ENCODE results near the gene HAPLN3. TPM values are rescaled to one million over a fixed set of nuclear protein-coding genes. Genes with fewer than 3 reads are reported as not detected.

Gene HAPLN3
- total and polyA plus RNA-seq, 4 donors: 3.9 to 15.5 (median 10.5) TPM

GRCh38 chr15:88900309-88900981, 5.1 kb upstream of the HAPLN3 start:
- Histone ChIP-seq H3K36me3 (ENCODE audit: control insufficient read depth in 4 of 4, insufficient read depth in 4 of 4, low read length in 4 of 4) (peaks cover 0 to 18% (median 15%) of the 10 kb centered on the region in 4 donors), H3K9me3 (ENCODE audit: control insufficient read depth in 4 of 4, insufficient read depth in 3 of 4, low read length in 3 of 4) (peaks cover 0 to 4% (median 0%) of the 10 kb centered on the region in 4 donors), H3K9ac (ENCODE audit: insufficient read depth in 1 of 2, low read length in 2 of 2) (no peak overlapping the region), H3K4me3 (no peak overlapping the region), H3K27me3 (ENCODE audit: control insufficient read depth in 3 of 3, insufficient read depth in 3 of 3, low read length in 2 of 3) (peaks cover 0 to 2% (median 0%) of the 10 kb centered on the region in 3 donors), H3K27ac (ENCODE audit: low read depth in 1 of 2, low read length in 1 of 2) (peak overlapping the region in 1 of 2 donors; percentile 72), H3K4me1 (ENCODE audit: control insufficient read depth in 5 of 5, insufficient read depth in 5 of 5, low read length in 5 of 5) (peaks cover 3 to 18% (median 14%) of the 10 kb centered on the region in 5 donors)
- no peak for ATAC-seq (ENCODE audit: insufficient read depth, low FRiP score)
- DNase-seq: no peak
- 92 to 96% methylated on average over 12 of the region's 12 CpGs for WGBS, 2 donors
- TF ChIP-seq CTCF (IDR thresholded peaks at IDR 0.05; ENCODE audit: control extremely low read depth, extremely low read depth): no peak

GRCh38 chr15:88899251-88899650, 3.9 kb upstream of the HAPLN3 start:
- no peak overlapping the region for H3K4me3 ChIP-seq
- whole genome bisulfite sequencing, 2 donors: 93 to 95% methylated on average over 9 of the region's 9 CpGs
- H3K9ac ChIP-seq (ENCODE audit: insufficient read depth in 1 of 2, low read length in 2 of 2): no peak overlapping the region
- ATAC-seq (ENCODE audit: insufficient read depth, low FRiP score): no peak
- DNase-seq: no peak
- peak overlapping the region in 1 of 2 donors; percentile 34 for H3K27ac ChIP-seq (ENCODE audit: low read depth in 1 of 2, low read length in 1 of 2)
- H3K27me3 ChIP-seq (ENCODE audit: control insufficient read depth in 3 of 3, insufficient read depth in 3 of 3, low read length in 2 of 3): peaks cover 0 to 8% (median 7%) of the 10 kb centered on the region in 3 donors
- TF ChIP-seq CTCF (IDR thresholded peaks at IDR 0.05; ENCODE audit: control extremely low read depth, extremely low read depth): no peak
- peaks cover 0 to 14% (median 13%) of the 10 kb centered on the region in 4 donors for H3K36me3 ChIP-seq (ENCODE audit: control insufficient read depth in 4 of 4, insufficient read depth in 4 of 4, low read length in 4 of 4)
- H3K9me3 ChIP-seq (ENCODE audit: control insufficient read depth in 4 of 4, insufficient read depth in 3 of 4, low read length in 3 of 4): peaks cover 0 to 4% (median 0%) of the 10 kb centered on the region in 4 donors
- peaks cover 3 to 22% (median 14%) of the 10 kb centered on the region in 5 donors for H3K4me1 ChIP-seq (ENCODE audit: control insufficient read depth in 5 of 5, insufficient read depth in 5 of 5, low read length in 5 of 5)

- Histone ChIP-seq H3K4me1 (ENCODE audit: control insufficient read depth in 5 of 5, insufficient read depth in 5 of 5, low read length in 5 of 5) (peaks cover 3 to 24% (median 14%) of the 10 kb centered on the region in 5 donors), H3K27ac (ENCODE audit: low read depth in 1 of 2, low read length in 1 of 2) (no peak overlapping the region), H3K36me3 (ENCODE audit: control insufficient read depth in 4 of 4, insufficient read depth in 4 of 4, low read length in 4 of 4) (peaks cover 0 to 14% (median 8%) of the 10 kb centered on the region in 4 donors), H3K9ac (ENCODE audit: insufficient read depth in 1 of 2, low read length in 2 of 2) (no peak overlapping the region), H3K27me3 (ENCODE audit: control insufficient read depth in 3 of 3, insufficient read depth in 3 of 3, low read length in 2 of 3) (peaks cover 0 to 13% (median 11%) of the 10 kb centered on the region in 3 donors), H3K4me3 (no peak overlapping the region), H3K9me3 (ENCODE audit: control insufficient read depth in 4 of 4, insufficient read depth in 3 of 4, low read length in 3 of 4) (peaks cover 0 to 4% (median 0%) of the 10 kb centered on the region in 4 donors)
- DNase-seq: no peak
- no peak for TF ChIP-seq CTCF (IDR thresholded peaks at IDR 0.05; ENCODE audit: control extremely low read depth, extremely low read depth)
- no peak for ATAC-seq (ENCODE audit: insufficient read depth, low FRiP score)
- WGBS, 2 donors: 93 to 94% methylated on average over 13 to 15 of the region's 15 CpGs
Measured at GRCh38 chr15:88898736-88899135, 3.4 kb upstream of the HAPLN3 start.
